Measurements from ENCODE around the gene TMEM233.
"Not testable (repeated sequence)": the region's sequence is repeated elsewhere in the genome, so short reads cannot be mapped to it uniquely, and the experiment has no call there.

DNA sequence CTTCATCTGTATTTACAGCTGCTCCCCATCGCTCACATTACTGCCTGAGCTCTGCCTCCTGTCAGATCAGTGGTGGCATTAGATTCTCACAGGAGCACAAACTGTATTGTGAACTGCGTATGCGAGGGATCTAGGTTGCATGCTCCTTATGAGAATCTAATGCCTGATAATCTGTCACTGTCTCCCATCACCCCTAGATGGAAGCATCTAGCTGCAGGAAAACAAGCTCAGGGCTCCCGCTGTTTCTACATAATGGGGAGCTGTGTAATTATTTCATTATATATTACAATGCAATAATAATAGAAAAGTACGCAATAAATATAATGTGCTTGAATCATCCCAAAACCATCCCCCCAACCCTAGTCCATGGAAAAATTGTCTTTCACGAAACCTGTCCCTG, 64.6 kb downstream of the TMEM233 start:
- TF ChIP-seq, protein P1, sequence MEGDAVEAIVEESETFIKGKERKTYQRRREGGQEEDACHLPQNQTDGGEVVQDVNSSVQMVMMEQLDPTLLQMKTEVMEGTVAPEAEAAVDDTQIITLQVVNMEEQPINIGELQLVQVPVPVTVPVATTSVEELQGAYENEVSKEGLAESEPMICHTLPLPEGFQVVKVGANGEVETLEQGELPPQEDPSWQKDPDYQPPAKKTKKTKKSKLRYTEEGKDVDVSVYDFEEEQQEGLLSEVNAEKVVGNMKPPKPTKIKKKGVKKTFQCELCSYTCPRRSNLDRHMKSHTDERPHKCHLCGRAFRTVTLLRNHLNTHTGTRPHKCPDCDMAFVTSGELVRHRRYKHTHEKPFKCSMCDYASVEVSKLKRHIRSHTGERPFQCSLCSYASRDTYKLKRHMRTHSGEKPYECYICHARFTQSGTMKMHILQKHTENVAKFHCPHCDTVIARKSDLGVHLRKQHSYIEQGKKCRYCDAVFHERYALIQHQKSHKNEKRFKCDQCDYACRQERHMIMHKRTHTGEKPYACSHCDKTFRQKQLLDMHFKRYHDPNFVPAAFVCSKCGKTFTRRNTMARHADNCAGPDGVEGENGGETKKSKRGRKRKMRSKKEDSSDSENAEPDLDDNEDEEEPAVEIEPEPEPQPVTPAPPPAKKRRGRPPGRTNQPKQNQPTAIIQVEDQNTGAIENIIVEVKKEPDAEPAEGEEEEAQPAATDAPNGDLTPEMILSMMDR (IDR thresholded peaks at IDR 0.05): not testable (repeated sequence)
- not testable (repeated sequence) for TF ChIP-seq EP300 (IDR thresholded peaks at IDR 0.05); POLR2A (IDR thresholded peaks at IDR 0.05; ENCODE audit: low read depth); POLR2AphosphoS5 (IDR thresholded peaks at IDR 0.05)
